Measurements from ENCODE around the gene ITGA8. TPM values are rescaled to one million over a fixed set of nuclear protein-coding genes. Genes with fewer than 3 reads are reported as not detected.

The ITGA8 gene
- total and polyA plus RNA-seq, 9 of the 15 experiments (the other 6 are each of a cell fraction or from before 2014, with no cell fraction given): 0.01 to 0.07 (median 0.04) TPM; not detected in 5

DNA sequence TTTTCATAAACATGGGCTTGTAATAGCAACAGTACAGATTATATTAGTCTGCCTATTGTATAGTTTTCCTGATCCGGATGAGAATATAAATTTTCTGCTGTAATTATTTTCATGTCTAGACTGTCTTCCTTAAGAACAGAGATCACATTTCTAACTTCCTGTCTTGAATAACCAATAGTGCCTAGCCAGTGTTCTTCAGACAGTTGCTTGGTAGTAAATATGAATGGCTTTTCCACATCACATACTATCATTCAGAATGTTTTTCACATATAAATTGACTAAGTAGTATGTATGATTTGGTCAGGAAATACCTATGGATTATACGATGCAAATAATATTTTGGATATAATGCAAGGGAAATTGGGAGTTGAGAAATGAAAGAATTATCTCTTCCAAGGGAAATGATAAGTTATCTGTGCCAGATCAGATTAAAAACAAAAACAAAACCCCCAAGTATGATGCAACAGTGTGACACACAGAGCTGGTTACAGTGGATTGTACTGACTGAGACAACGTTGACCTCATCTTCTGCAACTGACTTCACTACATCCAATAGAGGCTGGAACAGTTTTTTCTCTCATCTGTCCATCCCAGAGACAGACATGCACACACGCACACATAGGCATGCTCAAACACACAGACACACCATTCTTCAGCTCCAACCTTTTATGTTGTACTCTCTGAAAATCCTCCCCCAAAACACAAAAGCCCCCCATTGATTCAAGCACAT lies 16.4 kb downstream of the ITGA8 start (continued):
- TF ChIP-seq, protein P1, sequence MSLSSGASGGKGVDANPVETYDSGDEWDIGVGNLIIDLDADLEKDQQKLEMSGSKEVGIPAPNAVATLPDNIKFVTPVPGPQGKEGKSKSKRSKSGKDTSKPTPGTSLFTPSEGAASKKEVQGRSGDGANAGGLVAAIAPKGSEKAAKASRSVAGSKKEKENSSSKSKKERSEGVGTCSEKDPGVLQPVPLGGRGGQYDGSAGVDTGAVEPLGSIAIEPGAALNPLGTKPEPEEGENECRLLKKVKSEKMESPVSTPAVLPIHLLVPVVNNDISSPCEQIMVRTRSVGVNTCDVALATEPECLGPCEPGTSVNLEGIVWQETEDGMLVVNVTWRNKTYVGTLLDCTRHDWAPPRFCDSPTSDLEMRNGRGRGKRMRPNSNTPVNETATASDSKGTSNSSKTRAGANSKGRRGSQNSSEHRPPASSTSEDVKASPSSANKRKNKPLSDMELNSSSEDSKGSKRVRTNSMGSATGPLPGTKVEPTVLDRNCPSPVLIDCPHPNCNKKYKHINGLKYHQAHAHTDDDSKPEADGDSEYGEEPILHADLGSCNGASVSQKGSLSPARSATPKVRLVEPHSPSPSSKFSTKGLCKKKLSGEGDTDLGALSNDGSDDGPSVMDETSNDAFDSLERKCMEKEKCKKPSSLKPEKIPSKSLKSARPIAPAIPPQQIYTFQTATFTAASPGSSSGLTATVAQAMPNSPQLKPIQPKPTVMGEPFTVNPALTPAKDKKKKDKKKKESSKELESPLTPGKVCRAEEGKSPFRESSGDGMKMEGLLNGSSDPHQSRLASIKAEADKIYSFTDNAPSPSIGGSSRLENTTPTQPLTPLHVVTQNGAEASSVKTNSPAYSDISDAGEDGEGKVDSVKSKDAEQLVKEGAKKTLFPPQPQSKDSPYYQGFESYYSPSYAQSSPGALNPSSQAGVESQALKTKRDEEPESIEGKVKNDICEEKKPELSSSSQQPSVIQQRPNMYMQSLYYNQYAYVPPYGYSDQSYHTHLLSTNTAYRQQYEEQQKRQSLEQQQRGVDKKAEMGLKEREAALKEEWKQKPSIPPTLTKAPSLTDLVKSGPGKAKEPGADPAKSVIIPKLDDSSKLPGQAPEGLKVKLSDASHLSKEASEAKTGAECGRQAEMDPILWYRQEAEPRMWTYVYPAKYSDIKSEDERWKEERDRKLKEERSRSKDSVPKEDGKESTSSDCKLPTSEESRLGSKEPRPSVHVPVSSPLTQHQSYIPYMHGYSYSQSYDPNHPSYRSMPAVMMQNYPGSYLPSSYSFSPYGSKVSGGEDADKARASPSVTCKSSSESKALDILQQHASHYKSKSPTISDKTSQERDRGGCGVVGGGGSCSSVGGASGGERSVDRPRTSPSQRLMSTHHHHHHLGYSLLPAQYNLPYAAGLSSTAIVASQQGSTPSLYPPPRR (CRISPR knock-in tag; IDR thresholded peaks at IDR 0.05; ENCODE audit: borderline replicate concordance): no peak
- TF ChIP-seq, protein P2, sequence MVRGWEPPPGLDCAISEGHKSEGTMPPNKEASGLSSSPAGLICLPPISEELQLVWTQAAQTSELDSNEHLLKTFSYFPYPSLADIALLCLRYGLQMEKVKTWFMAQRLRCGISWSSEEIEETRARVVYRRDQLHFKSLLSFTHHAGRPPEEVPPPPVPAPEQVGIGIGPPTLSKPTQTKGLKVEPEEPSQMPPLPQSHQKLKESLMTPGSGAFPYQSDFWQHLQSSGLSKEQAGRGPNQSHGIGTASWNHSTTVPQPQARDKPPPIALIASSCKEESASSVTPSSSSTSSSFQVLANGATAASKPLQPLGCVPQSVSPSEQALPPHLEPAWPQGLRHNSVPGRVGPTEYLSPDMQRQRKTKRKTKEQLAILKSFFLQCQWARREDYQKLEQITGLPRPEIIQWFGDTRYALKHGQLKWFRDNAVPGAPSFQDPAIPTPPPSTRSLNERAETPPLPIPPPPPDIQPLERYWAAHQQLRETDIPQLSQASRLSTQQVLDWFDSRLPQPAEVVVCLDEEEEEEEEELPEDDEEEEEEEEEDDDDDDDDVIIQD (CRISPR knock-in tag; IDR thresholded peaks at IDR 0.05): no peak
- TF ChIP-seq ZC3H4 (CRISPR knock-in tag; IDR thresholded peaks at IDR 0.05; ENCODE audit: borderline replicate concordance) (no peak), PKNOX1 (IDR thresholded peaks at IDR 0.05) (peak; percentile 70), TARDBP (IDR thresholded peaks at IDR 0.05) (no peak)
